ENCODE data around the gene MVB12B. TPM values are rescaled to one million over a fixed set of nuclear protein-coding genes. Genes with fewer than 3 reads are reported as not detected.

The MVB12B gene
- total RNA-seq, 6 experiments from 2014 or later, result 7.2 to 16.2 (median 9.1) TPM

DNA sequence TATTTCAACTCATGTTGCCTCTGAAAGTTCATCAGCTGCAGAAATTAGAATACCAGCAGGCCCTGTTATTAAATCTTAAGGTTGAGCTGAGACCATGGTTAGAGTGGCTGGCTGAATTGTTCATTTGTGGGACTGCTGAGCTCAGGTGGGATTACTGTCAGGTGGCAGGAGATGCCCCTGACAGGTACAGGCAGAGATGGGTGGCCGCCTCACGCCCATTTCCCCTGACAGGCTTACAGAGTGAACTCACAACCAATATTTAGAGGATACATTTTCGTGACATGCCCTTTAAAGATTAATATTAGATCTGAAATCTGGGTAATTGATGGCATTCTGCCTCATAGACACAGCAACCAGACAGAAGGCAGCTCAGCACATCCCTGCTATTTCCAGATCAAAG is 136.0 kb downstream of the MVB12B start:
- Histone ChIP-seq H3K9me3 (no peaks in the 10 kb centered on the region), H3K4me1 (no peaks in the 10 kb centered on the region), H3K36me3 (no peaks in the 10 kb centered on the region), H3K27ac (no peak overlapping the region), H3K27me3 (no peaks in the 10 kb centered on the region), H3K4me3 (no peak overlapping the region)
- TF ChIP-seq POLR2A (IDR thresholded peaks at IDR 0.05), result no peak
- TF ChIP-seq, protein P1, sequence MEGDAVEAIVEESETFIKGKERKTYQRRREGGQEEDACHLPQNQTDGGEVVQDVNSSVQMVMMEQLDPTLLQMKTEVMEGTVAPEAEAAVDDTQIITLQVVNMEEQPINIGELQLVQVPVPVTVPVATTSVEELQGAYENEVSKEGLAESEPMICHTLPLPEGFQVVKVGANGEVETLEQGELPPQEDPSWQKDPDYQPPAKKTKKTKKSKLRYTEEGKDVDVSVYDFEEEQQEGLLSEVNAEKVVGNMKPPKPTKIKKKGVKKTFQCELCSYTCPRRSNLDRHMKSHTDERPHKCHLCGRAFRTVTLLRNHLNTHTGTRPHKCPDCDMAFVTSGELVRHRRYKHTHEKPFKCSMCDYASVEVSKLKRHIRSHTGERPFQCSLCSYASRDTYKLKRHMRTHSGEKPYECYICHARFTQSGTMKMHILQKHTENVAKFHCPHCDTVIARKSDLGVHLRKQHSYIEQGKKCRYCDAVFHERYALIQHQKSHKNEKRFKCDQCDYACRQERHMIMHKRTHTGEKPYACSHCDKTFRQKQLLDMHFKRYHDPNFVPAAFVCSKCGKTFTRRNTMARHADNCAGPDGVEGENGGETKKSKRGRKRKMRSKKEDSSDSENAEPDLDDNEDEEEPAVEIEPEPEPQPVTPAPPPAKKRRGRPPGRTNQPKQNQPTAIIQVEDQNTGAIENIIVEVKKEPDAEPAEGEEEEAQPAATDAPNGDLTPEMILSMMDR (IDR thresholded peaks at IDR 0.05), result no peak
- 100% methylated on average over 3 of the region's 3 CpGs for WGBS (ENCODE audit: insufficient coverage, low coverage, low lambda C conversion rate, missing lambda C conversion rate)
- intact Hi-C loops (cut with DNase I), result no loop called here
- no peak for ATAC-seq
- peak in 1 of 3 donors; percentile 23 for DNase-seq

DNA sequence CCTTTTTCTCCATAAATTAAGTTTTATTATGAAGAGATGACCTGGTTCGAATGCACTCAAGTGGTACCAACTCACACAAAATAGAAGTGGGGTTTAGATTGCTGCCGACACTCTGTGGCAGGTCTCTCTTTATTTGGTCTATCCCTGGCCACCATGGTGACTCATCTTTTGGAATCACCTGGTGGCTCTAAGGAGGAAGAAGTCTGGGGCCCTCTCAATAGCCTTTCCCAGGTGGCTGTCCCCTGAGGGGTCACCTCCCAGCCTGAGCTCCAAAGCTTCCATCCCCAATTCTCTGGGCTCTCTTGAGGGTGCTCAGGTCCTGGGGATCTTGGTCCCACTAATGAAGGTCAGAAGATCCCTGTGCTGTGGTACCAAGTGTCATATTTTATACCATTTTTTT is 136.8 kb downstream of the MVB12B start:
- peak in 1 of 3 donors; percentile 28 for DNase-seq
- no peak for ATAC-seq
- Histone ChIP-seq H3K27me3 (no peaks in the 10 kb centered on the region), H3K9me3 (no peaks in the 10 kb centered on the region), H3K27ac (no peak overlapping the region), H3K4me3 (no peak overlapping the region), H3K4me1 (no peaks in the 10 kb centered on the region), H3K36me3 (no peaks in the 10 kb centered on the region)
- 94% methylated on average over 2 of the region's 2 CpGs for WGBS (ENCODE audit: insufficient coverage, low coverage, low lambda C conversion rate, missing lambda C conversion rate)
- TF ChIP-seq, protein P1 (IDR thresholded peaks at IDR 0.05), result no peak
- no peak for TF ChIP-seq POLR2A (IDR thresholded peaks at IDR 0.05)
- intact Hi-C loops (cut with DNase I), result no loop called here

DNA sequence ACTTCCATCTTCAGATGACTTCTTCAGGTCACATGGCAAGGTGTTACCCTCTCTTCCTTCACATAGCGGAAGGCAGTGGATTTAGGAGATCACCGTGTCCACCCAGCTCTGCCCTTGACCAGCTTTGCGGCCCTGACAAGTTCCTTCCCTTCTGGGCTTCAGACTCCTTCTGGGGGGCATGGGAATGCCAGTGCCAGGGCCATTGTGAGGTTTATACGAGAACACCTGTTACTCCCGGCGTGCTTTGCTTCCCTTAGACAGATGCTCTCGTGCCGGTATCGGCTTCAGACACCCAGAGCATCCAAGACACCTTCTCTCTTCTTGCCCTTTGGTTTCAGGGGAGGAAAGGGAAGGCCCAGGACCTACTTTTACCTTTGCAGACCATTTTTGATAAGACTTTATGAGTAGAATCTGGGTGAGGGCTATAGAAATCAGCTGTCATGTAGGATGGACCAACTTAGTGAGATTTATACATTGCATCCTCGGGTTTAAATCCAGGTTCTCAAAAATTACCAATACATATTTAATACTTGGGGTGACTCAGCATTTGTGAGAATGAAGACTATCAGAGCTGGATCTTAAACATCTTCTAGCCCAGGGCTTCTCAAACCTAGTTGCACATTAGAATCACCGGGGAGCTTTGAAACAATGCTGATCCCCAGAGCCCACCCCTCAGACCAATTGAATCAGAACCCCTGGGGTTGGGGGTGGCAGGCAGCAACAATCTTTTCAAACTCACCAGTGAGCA is 138.2 kb downstream of the MVB12B start:
- Histone ChIP-seq H3K9me3 (no peaks in the 10 kb centered on the region), H3K4me3 (no peak overlapping the region), H3K4me1 (no peaks in the 10 kb centered on the region), H3K36me3 (no peaks in the 10 kb centered on the region), H3K27ac (no peak overlapping the region), H3K27me3 (no peaks in the 10 kb centered on the region)
- DNase-seq (peak in 1 of 3 donors; percentile 40), ATAC-seq (no peak)
- intact Hi-C loops (cut with DNase I), result no loop called here
- TF ChIP-seq, protein P1 (IDR thresholded peaks at IDR 0.05), result no peak
- no peak for TF ChIP-seq POLR2A (IDR thresholded peaks at IDR 0.05)
- 95% methylated on average over 7 of the region's 11 CpGs for WGBS (ENCODE audit: insufficient coverage, low coverage, low lambda C conversion rate, missing lambda C conversion rate)

DNA sequence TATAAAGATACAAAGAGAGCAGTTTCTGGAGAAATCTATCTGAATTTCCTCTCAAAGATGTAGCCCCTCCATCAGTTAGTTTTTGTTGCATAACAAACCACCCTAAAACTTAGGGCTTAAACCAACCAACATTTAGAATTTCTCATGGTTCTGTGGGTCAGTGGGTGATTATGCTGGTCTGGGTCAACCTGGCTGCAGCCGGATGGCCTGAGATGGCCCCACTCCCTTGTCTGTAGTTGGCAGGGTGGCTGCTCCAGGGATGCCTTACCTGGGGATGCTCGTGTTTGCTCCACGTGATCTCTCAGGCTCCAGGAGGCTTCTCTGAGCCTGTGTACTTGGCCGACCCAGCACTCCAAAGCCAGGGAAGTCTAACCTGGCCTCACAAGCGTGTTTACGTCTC is 139.3 kb downstream of the MVB12B start:
- no CpG with 5 or more reads among the region's 6 CpGs for WGBS (ENCODE audit: insufficient coverage, low coverage, low lambda C conversion rate, missing lambda C conversion rate)
- DNase-seq, result no peak

More for the DNA sequence above, 139.3 kb downstream of the MVB12B start:
- intact Hi-C loops (cut with DNase I), result no loop called here
- no peak for ATAC-seq
- H3K4me3 ChIP-seq, result no peak overlapping the region
- no peak for TF ChIP-seq POLR2A (IDR thresholded peaks at IDR 0.05)
- TF ChIP-seq, protein P1 (IDR thresholded peaks at IDR 0.05), result no peak
- H3K36me3 ChIP-seq, result no peaks in the 10 kb centered on the region
- H3K9me3 ChIP-seq, result no peaks in the 10 kb centered on the region
- H3K27ac ChIP-seq, result no peak overlapping the region
- no peaks in the 10 kb centered on the region for H3K27me3 ChIP-seq
- no peaks in the 10 kb centered on the region for H3K4me1 ChIP-seq
